HL-60 (cell line): ENCODE data around the gene NEK5.

ENCODE experiments used
- CTCF ChIP-seq: IDR thresholded peaks from one replicate; pipeline ENCODE4 v1.5.1; 2011; ENCODE audit warnings: low read length, control low read depth, inconsistent platforms; ENCODE audit not compliant: insufficient read depth
- GABPA ChIP-seq: IDR thresholded peaks from 2 replicates; pipeline ENCODE4 v1.6.1; 2012; ENCODE audit warnings: low read depth
- POLR2AphosphoS5 ChIP-seq: IDR thresholded peaks from 2 replicates; pipeline ENCODE4 v1.6.1; 2012; ENCODE audit warnings: low read depth
- REST ChIP-seq: IDR thresholded peaks from 2 replicates; pipeline ENCODE4 v1.6.1; 2012; ENCODE audit warnings: low read depth; ENCODE audit not compliant: insufficient replicate concordance
- SPI1 ChIP-seq: IDR thresholded peaks from 2 replicates; pipeline ENCODE4 v1.6.1; 2012; ENCODE audit warnings: low read depth, mild to moderate bottlenecking, borderline replicate concordance

- TF ChIP-seq REST (no peak), CTCF (no peak), GABPA (no peak), POLR2AphosphoS5 (no peak), SPI1 (no peak)
Measured at GRCh38 chr13:52029569-52029968, 99.3 kb downstream of the NEK5 start.
